K562 (cell line): Measurements from ENCODE around the gene ZC3H8. TPM values are rescaled to one million over a fixed set of nuclear protein-coding genes. Genes with fewer than 3 reads are reported as not detected.

Experiments
- ATAC-seq: fragments of 200-7000 bp; cut with Tn5 transposase; 3 replicates; pipeline ENCODE4 v1.9.1; 2020; ENCODE audit warnings: moderate library complexity
- BruUV-seq: library from RNA; stranded (reverse); fragments of 400-500 nt; replicated peaks from 2 replicates; lab custom pipeline; 2021; lab: Mats Ljungman, UMichigan
- CTCF ChIA-PET: fragments of 300-600 bp; formaldehyde crosslinking; extraction: SDS; loops from one replicate; lab custom pipeline; 2021; ENCODE audit warnings: low intra/inter-chr PET ratio; lab: Yijun Ruan, JAX
- POLR2A ChIA-PET: fragments of 300-600, 350-650 bp; sonication (Branson Sonifier 250); formaldehyde crosslinking; extraction: SDS; loops from one replicate; lab custom pipeline; 2021; ENCODE audit warnings: antibody characterized with exemption, inconsistent platforms; lab: Yijun Ruan, JAX
- DNase-seq, 4 experiments: peaks; one replicate each; pipeline versions ENCODE4 v3.0.0 to v3.0.0-alpha.2; 2011 to 2018; ENCODE audit warnings: low spot score in 3 of 4, mixed read lengths in 3 of 4; ENCODE audit errors: extremely low read depth in 1 of 4
- FAIRE-seq: peaks from 2 replicates; lab custom pipeline; 2011; peaks lifted over from hg19 to GRCh38; lab: Jason Lieb, UNC
- H2AFZ ChIP-seq: 2 replicates; pipeline ENCODE4 v1.6.0; 2011; ENCODE audit warnings: low read depth, low read length, control low read depth, inconsistent platforms
- H3K27ac ChIP-seq: fragments of 200-600 bp; 3 replicates; pipeline ENCODE4 v1.8.0; 2011; ENCODE audit warnings: low read depth, mild to moderate bottlenecking, control low read depth, inconsistent platforms, low read length, moderate library complexity, mixed read lengths; ENCODE audit errors: extremely low read depth
- H3K27me3 ChIP-seq, 2 experiments: fragments of 300-600 bp in 1 of 2; 2 replicates in 1 of 2; 3 replicates in 1 of 2; pipeline versions ENCODE4 v1.6.0 to v1.8.0; 2011; ENCODE audit warnings: inconsistent platforms in 2 of 2, low read length in 2 of 2, mild to moderate bottlenecking in 1 of 2, mixed read lengths in 1 of 2, moderate library complexity in 1 of 2; ENCODE audit not compliant: control insufficient read depth in 2 of 2, insufficient read depth in 2 of 2
- H3K36me3 ChIP-seq: fragments of 300-600 bp; 3 replicates; pipeline ENCODE4 v1.8.0; 2011; ENCODE audit warnings: mild to moderate bottlenecking, low read length, inconsistent platforms; ENCODE audit not compliant: control insufficient read depth, insufficient read depth
- H3K4me1 ChIP-seq, 2 experiments: fragments of 200-600 bp in 1 of 2; replicated peaks in 1 of 2; 2 replicates in 1 of 2; 3 replicates in 1 of 2; pipeline versions ENCODE4 v1.5.1 to v1.8.0; 2011; ENCODE audit warnings: inconsistent platforms in 2 of 2, low read length in 2 of 2, mild to moderate bottlenecking in 1 of 2, mixed read lengths in 1 of 2, moderate library complexity in 1 of 2; ENCODE audit not compliant: control insufficient read depth in 2 of 2, insufficient read depth in 2 of 2
- H3K4me2 ChIP-seq: 2 replicates; pipeline ENCODE4 v1.6.1; 2011; ENCODE audit warnings: low read length, control low read depth, inconsistent platforms, mixed read lengths; ENCODE audit not compliant: insufficient read depth
- H3K4me3 ChIP-seq: fragments of 200-600 bp; sonication (generic), shearing (Covaris generic); 2 replicates; pipeline ENCODE4 v1.5.1; 2016; ENCODE audit warnings: control low read depth, inconsistent platforms
- H3K79me2 ChIP-seq: fragments of 200-600 bp; 3 replicates; pipeline ENCODE4 v1.8.0; 2011; ENCODE audit warnings: low read length, inconsistent platforms; ENCODE audit not compliant: control insufficient read depth, insufficient read depth
- H3K9ac ChIP-seq, 2 experiments: 2 replicates each; pipeline versions ENCODE4 v1.6.0 to v1.6.1; 2011; ENCODE audit warnings: low read depth in 2 of 2, low read length in 2 of 2, control low read depth in 1 of 2, inconsistent platforms in 1 of 2, mild to moderate bottlenecking in 1 of 2, mixed read lengths in 1 of 2; ENCODE audit not compliant: insufficient read depth in 1 of 2
- H3K9me1 ChIP-seq: one replicate; pipeline ENCODE4 v1.6.0; 2011; ENCODE audit warnings: inconsistent platforms, mild to moderate bottlenecking, low read length, moderate library complexity; ENCODE audit not compliant: control insufficient read depth, insufficient read depth
- H3K9me3 ChIP-seq: replicated peaks from 2 replicates; pipeline ENCODE4 v1.5.1; 2011; ENCODE audit warnings: low read depth, low read length, inconsistent platforms; ENCODE audit not compliant: control insufficient read depth, insufficient read depth
- H4K20me1 ChIP-seq: replicated peaks from 2 replicates; pipeline ENCODE4 v1.6.1; 2011; ENCODE audit warnings: low read length, inconsistent platforms, mixed read lengths; ENCODE audit not compliant: control insufficient read depth, insufficient read depth
- CHD4 ChIP-seq: fragments of 200-600 bp; sonication (generic); IDR thresholded peaks from 3 replicates; pipeline ENCODE4 v1.6.1; 2012; ENCODE audit warnings: low read depth, mild to moderate bottlenecking, mixed read lengths, low read length, inconsistent platforms; ENCODE audit not compliant: insufficient read depth, insufficient replicate concordance, poor library complexity, severe bottlenecking
- MIER1 ChIP-seq: fragments of 450-650 bp; IDR thresholded peaks from 2 replicates; pipeline ENCODE4 v1.6.1; 2016; ENCODE audit warnings: antibody characterized with exemption, mild to moderate bottlenecking, low read depth
- ZNF3 ChIP-seq: fragments of 250-450 bp; sonication (Bioruptor Pico); IDR thresholded peaks from 2 replicates; pipeline ENCODE4 v1.5.0; 2021; ENCODE audit warnings: mild to moderate bottlenecking, moderate library complexity
- WGBS: fragments of 100-300 bp; shearing (Covaris generic); methylation state at CpG from one replicate; pipeline ENCODE4 v1.1.6; 2016; ENCODE audit warnings: low coverage, mixed read lengths; ENCODE audit not compliant: insufficient coverage; ENCODE audit errors: missing lambda C conversion rate; 5-methylcytosine and 5-hydroxymethylcytosine counted together
- in situ Hi-C: fragments of 300-500 bp; cut with MboI; formaldehyde crosslinking; loops from 4 replicates; pipeline ENCODE4 v1.15.0; 2018; ENCODE audit warnings: inconsistent platforms, mixed read lengths
- intact Hi-C: fragments of 100-400 bp; cut with micrococcal nuclease; formaldehyde crosslinking; loops from 2 replicates; pipeline ENCODE4 v1.14.2; 2022
- polyA plus RNA-seq, 8 experiments: library from polyadenylated mRNA; depleted of rRNA in 4 of 8; stranded (reverse) in 5 of 8; unstranded in 3 of 8; fragments of >200 nt; fragmentation: Nextera tagmentation in 2 of 8; fragmentation: Illumina TruSeq in 1 of 8; extraction: Ambion mirVana in 2 of 8; extraction: Trizol in 1 of 8; gene quantifications; 2 replicates each; pipeline versions ENCODE4 v1.2.1 to v1.2.3, GENCODE V29; 2011 to 2014; ENCODE audit warnings: inconsistent platforms in 1 of 8, missing spikeins in 1 of 8
- total RNA-seq, 7 experiments: library from RNA; depleted of rRNA in 6 of 7; stranded (reverse); fragments of >200 nt in 6 of 7; fragmentation: Illumina TruSeq in 2 of 7; extraction: Trizol in 2 of 7; gene quantifications; 2 replicates each; pipeline versions ENCODE4 v1.2.1 to v1.2.3, GENCODE V29; 2011 to 2021; ENCODE audit warnings: low replicate concordance in 1 of 7
- TF ChIP-seq, protein P1 (sequence below): fragments of 450-650 bp; IDR thresholded peaks from 2 replicates; pipeline ENCODE4 v1.6.1; 2016

ZC3H8 gene
- total and polyA plus RNA-seq, 9 of the 15 experiments (the other 6 are each of a cell fraction or from before 2014, with no cell fraction given) = 11.6 to 41.5 (median 27.5) TPM

DNA sequence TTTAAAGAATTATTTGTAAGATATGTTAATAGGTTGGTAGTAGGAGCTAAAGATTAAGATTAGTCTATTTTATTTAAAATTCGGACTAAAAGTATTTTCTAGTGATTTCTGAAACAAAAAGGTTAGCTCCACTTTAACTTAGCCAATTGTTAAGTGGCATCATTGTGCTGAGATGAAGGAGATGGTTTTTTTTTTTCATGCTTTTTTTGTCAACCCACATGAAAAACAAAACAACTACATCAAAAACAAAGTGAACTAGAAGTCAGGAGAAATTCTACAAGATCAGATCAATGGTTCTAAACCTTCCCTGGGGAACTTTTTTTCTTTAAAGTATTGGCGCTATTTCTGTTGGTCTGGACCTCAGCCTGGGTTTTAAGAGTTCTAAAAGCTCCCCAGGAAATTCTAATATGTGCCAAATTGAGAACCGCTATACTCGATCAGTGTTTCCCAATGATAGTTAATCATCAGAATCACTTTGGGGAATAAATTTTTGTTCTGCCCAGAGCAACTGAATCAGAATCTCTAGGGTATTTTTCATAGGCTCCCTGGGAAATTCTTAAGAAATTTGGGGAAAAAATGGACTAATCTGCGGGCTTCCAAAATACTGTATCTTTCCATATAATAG is 22.9 kb upstream of the ZC3H8 start (continued):
- TF ChIP-seq CHD4 (no peak), ZNF3 (no peak)

DNA sequence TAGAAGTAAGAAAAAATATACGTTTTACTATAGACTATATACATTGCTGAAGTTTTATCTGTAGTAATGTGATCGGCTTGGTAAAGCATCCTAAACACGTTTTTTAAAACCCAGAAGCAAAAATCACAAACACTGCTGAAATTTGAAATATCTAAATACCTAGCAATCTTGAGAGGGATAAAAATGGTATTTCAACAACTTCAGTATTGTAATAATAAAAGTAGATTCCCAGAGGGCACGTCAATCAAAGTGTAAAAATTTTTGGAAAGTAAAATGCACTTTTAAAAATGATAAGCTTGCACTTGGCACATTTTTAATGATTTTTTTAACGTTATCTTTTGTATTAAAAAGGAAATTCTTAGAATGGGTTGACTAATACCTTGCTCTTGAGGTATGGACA is 22.1 kb upstream of the ZC3H8 start:
- TF ChIP-seq MIER1 = no peak
- TF ChIP-seq, protein P1, sequence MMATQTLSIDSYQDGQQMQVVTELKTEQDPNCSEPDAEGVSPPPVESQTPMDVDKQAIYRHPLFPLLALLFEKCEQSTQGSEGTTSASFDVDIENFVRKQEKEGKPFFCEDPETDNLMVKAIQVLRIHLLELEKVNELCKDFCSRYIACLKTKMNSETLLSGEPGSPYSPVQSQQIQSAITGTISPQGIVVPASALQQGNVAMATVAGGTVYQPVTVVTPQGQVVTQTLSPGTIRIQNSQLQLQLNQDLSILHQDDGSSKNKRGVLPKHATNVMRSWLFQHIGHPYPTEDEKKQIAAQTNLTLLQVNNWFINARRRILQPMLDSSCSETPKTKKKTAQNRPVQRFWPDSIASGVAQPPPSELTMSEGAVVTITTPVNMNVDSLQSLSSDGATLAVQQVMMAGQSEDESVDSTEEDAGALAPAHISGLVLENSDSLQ = peak; percentile 73
- BruUV-seq = TSS peak; percentile 49
- POLR2A ChIA-PET = no interaction called here
- Histone ChIP-seq H3K4me1 (peaks cover 8 to 13% of the 10 kb centered on the region in 2 experiments), H3K9ac (peak overlapping the region in 1 of 2 experiments; percentile 98; a peak in 2 of 4 replicates), H3K9me3 (no peaks in the 10 kb centered on the region), H3K27me3 (no peaks in the 10 kb centered on the region), H3K4me2 (no peak overlapping the region), H3K4me3 (peak overlapping the region; percentile 65), H2AFZ (no peak overlapping the region; the same call in 1 of the 2 replicates), H3K36me3 (no peaks in the 10 kb centered on the region), H3K27ac (peak overlapping the region; percentile 97; the same call in 2 of the 3 replicates), H4K20me1 (no peaks in the 10 kb centered on the region), H3K79me2 (peaks cover 20% of the 10 kb centered on the region; the same call in 2 of the 3 replicates), H3K9me1 (no peaks in the 10 kb centered on the region)
- DNase-seq = no peak
- no peak for ATAC-seq
- intact Hi-C loops (loop anchor here (5.0 kb wide), 1 partner anchor 305 kb away; the partner anchor contains the start of gene CHCHD5), in situ Hi-C loops (no loop called here)
- CTCF ChIA-PET = no interaction called here
- FAIRE-seq = no peak
- 18% methylated on average over 5 of the region's 5 CpGs for WGBS
